Measurements from ENCODE around the gene SNCAIP.

Gene SNCAIP

DNA sequence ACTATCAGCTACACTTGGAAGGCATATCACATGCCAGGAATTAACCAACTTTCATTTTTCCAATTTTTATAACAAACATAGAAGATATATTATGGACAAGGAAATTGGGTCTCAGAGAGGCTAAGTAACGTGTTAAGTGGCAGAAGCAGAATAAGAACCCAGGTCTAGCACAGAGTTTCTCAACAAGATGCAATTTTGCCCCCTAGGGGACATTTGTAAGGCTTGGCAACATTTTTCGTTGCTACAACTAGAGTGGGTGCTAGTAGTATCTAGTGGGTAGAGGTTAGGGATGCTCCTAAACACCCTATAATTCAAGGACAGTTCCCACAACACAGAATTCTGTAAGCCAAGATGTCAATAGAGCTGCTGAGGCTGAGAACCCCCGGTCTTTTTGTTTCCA, 180.6 kb downstream of the SNCAIP start:
- no peak for TF ChIP-seq ZNF8 (CRISPR knock-in tag; IDR thresholded peaks at IDR 0.05)
- no peak for TF ChIP-seq TOX (CRISPR knock-in tag; IDR thresholded peaks at IDR 0.05; ENCODE audit: borderline replicate concordance)
- TF ChIP-seq TSHZ2 (CRISPR knock-in tag; IDR thresholded peaks at IDR 0.05), result no peak
- no peak for TF ChIP-seq GLIS3 (CRISPR knock-in tag; IDR thresholded peaks at IDR 0.05)
- ATAC-seq, result peak; percentile 51; the same call in 2 of the 3 replicates

DNA sequence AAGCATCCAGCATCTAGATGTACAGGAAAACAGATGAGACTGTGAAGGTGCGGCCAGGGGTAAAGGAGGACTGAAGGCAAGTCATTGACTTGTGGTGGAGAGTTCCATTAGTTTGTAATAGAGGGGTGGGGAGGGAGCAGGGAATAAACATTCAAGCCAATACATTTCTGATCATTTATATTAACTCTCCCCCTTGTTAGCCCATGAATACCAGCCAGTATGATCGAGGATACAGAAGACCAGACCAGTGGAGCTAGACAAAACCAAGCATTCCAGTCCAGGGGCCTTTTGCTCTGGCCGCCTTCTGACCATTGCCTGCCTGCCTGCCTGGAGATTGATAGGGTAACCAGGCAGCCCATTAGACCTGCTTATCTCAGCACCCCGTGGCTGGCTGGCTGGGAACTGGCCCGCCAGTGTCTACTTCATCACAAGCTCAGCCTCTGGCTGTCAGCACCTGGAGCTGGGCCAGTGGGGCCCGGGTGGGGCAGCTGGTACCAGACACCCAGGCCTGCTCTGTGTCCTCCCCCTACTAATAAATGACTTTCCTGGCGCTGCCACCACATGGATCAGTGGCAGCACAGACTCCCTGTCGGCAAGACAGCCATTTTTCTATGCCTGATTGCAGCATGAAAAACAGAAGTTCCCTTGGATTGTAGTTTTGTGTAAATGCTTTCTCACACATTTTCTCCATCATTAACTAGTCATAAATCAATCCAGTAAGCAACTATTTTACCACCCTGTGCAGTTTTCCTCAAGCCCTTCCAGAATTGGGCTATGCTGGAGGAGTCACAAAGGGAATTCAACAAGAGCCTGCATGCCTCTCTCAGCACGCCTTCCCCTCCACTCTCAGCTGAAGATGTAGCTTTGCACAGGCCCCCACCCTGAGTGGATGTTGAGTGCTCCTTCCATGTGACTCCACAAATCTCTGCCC, 181.3 kb downstream of the SNCAIP start:
- peak; percentile 80 for ATAC-seq
- TF ChIP-seq GLIS3 (CRISPR knock-in tag; IDR thresholded peaks at IDR 0.05) (no peak), BACH2 (CRISPR knock-in tag; IDR thresholded peaks at IDR 0.05; ENCODE audit: borderline replicate concordance) (no peak), ZFP30 (CRISPR knock-in tag; IDR thresholded peaks at IDR 0.05) (no peak), TOX (CRISPR knock-in tag; IDR thresholded peaks at IDR 0.05; ENCODE audit: borderline replicate concordance) (no peak), TSHZ2 (CRISPR knock-in tag; IDR thresholded peaks at IDR 0.05) (peak; percentile 97), ZNF70 (CRISPR knock-in tag; IDR thresholded peaks at IDR 0.05) (no peak; the same call in 1 of the 2 replicates), CREB5 (CRISPR knock-in tag; IDR thresholded peaks at IDR 0.05; ENCODE audit: low read depth) (no peak), ZNF8 (CRISPR knock-in tag; IDR thresholded peaks at IDR 0.05) (peak; percentile 30; the same call in 1 of the 2 replicates), OSR1 (CRISPR knock-in tag; IDR thresholded peaks at IDR 0.05) (no peak), ISL1 (CRISPR knock-in tag; IDR thresholded peaks at IDR 0.05) (peak; percentile 63; the same call in 1 of the 2 replicates), ESRRG (CRISPR knock-in tag; IDR thresholded peaks at IDR 0.05) (no peak), RARB (CRISPR knock-in tag; IDR thresholded peaks at IDR 0.05) (no peak), PPARA (CRISPR knock-in tag; IDR thresholded peaks at IDR 0.05; ENCODE audit: borderline replicate concordance) (no peak), ZC3H10 (CRISPR knock-in tag; IDR thresholded peaks at IDR 0.05) (no peak), TCF4 (CRISPR knock-in tag; IDR thresholded peaks at IDR 0.05; ENCODE audit: borderline replicate concordance) (peak; percentile 80)
- TF ChIP-seq, protein P1, sequence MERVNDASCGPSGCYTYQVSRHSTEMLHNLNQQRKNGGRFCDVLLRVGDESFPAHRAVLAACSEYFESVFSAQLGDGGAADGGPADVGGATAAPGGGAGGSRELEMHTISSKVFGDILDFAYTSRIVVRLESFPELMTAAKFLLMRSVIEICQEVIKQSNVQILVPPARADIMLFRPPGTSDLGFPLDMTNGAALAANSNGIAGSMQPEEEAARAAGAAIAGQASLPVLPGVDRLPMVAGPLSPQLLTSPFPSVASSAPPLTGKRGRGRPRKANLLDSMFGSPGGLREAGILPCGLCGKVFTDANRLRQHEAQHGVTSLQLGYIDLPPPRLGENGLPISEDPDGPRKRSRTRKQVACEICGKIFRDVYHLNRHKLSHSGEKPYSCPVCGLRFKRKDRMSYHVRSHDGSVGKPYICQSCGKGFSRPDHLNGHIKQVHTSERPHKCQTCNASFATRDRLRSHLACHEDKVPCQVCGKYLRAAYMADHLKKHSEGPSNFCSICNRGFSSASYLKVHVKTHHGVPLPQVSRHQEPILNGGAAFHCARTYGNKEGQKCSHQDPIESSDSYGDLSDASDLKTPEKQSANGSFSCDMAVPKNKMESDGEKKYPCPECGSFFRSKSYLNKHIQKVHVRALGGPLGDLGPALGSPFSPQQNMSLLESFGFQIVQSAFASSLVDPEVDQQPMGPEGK (CRISPR knock-in tag; IDR thresholded peaks at IDR 0.05; ENCODE audit: borderline replicate concordance), result no peak

DNA sequence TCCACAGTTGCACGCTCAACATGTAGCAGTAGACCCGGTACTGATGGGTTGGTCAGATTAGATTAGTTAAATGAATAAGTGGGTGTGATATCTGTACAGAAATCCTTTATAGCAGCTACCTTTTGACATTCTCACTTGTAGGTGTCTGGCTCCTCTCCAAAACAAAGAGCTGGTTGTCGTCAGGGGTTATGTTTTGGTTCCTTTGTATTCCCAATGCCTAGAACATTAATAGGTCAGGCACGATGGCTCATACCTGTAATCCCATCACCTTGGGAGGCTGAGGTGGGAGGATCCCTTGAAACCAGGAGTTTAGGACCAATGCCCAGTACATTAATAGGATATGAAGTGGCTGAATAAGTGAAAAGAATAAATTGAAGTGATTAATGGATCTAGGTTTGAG, 182.1 kb downstream of the SNCAIP start:
- ATAC-seq, result no peak
- TF ChIP-seq ZNF8 (CRISPR knock-in tag; IDR thresholded peaks at IDR 0.05), result no peak
- no peak for TF ChIP-seq ISL1 (CRISPR knock-in tag; IDR thresholded peaks at IDR 0.05)
- TF ChIP-seq RARB (CRISPR knock-in tag; IDR thresholded peaks at IDR 0.05), result no peak
- TF ChIP-seq GLIS3 (CRISPR knock-in tag; IDR thresholded peaks at IDR 0.05), result no peak
- TF ChIP-seq ZNF565 (CRISPR knock-in tag; conservative IDR thresholded peaks at IDR 0.05; ENCODE audit: low read depth), result no peak
- no peak for TF ChIP-seq TCF4 (CRISPR knock-in tag; IDR thresholded peaks at IDR 0.05; ENCODE audit: borderline replicate concordance)
- TF ChIP-seq, protein P2, sequence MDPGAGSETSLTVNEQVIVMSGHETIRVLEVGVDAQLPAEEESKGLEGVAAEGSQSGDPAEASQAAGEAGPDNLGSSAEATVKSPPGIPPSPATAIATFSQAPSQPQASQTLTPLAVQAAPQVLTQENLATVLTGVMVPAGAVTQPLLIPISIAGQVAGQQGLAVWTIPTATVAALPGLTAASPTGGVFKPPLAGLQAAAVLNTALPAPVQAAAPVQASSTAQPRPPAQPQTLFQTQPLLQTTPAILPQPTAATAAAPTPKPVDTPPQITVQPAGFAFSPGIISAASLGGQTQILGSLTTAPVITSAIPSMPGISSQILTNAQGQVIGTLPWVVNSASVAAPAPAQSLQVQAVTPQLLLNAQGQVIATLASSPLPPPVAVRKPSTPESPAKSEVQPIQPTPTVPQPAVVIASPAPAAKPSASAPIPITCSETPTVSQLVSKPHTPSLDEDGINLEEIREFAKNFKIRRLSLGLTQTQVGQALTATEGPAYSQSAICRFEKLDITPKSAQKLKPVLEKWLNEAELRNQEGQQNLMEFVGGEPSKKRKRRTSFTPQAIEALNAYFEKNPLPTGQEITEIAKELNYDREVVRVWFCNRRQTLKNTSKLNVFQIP (CRISPR knock-in tag; IDR thresholded peaks at IDR 0.05; ENCODE audit: borderline replicate concordance, low read depth), result no peak
- no peak for TF ChIP-seq ARNTL (CRISPR knock-in tag; IDR thresholded peaks at IDR 0.05; ENCODE audit: borderline replicate concordance, low read depth)
- no peak for TF ChIP-seq ZFP3 (CRISPR knock-in tag; IDR thresholded peaks at IDR 0.05)
- TF ChIP-seq CSRNP3 (CRISPR knock-in tag; IDR thresholded peaks at IDR 0.05), result no peak
- TF ChIP-seq TOX (CRISPR knock-in tag; IDR thresholded peaks at IDR 0.05; ENCODE audit: borderline replicate concordance), result no peak
- TF ChIP-seq ZNF70 (CRISPR knock-in tag; IDR thresholded peaks at IDR 0.05), result no peak
- TF ChIP-seq OSR1 (CRISPR knock-in tag; IDR thresholded peaks at IDR 0.05), result no peak
- TF ChIP-seq SNAI2 (CRISPR knock-in tag; IDR thresholded peaks at IDR 0.05), result no peak
- no peak for TF ChIP-seq ESRRG (CRISPR knock-in tag; IDR thresholded peaks at IDR 0.05)
- TF ChIP-seq BACH2 (CRISPR knock-in tag; IDR thresholded peaks at IDR 0.05; ENCODE audit: borderline replicate concordance), result no peak
- TF ChIP-seq ZC3H10 (CRISPR knock-in tag; IDR thresholded peaks at IDR 0.05), result no peak
- no peak for TF ChIP-seq ZFP30 (CRISPR knock-in tag; IDR thresholded peaks at IDR 0.05)

Data from SK-N-SH treated with all-trans-retinoic acid at 6 μM for 48 hours (cell line).